ENCODE measurements around the gene PDRG1.
"Not testable (repeated sequence)": the region's sequence is repeated elsewhere in the genome, so short reads cannot be mapped to it uniquely, and the experiment has no call there.

PDRG1 gene

DNA sequence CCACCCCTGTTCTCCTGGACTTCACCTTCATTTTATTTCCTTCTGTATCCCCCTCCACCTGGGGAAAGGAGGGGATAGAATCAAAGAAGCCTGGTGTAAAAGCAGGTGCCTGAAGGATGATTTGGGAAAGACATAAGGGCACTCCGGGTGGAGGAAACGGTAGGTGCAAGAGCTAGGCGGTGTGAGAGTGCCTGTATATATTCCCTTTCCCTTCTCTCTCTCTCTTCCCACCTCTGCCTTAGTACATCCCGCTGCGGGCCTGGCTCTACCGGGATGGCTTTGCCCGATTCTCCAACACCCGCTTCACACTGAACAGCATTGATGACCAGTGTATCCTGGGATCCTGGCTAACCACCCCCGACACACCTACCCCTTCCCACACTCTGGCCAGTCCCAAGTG is 26.2 kb downstream of the PDRG1 start:
- no peak for DNase-seq

- no peak for DNase-seq
Measured at GRCh38 chr20:31924561-31924960, 27.3 kb downstream of the PDRG1 start.

- no peak for DNase-seq
Measured at GRCh38 chr20:31923388-31924331, 28.2 kb downstream of the PDRG1 start.

GRCh38 chr20:31922588-31922987 is 29.3 kb downstream of the PDRG1 start:
- DNase-seq, result no peak

- no peak for DNase-seq
Measured at GRCh38 chr20:31922181-31922580, 29.7 kb downstream of the PDRG1 start.

DNA sequence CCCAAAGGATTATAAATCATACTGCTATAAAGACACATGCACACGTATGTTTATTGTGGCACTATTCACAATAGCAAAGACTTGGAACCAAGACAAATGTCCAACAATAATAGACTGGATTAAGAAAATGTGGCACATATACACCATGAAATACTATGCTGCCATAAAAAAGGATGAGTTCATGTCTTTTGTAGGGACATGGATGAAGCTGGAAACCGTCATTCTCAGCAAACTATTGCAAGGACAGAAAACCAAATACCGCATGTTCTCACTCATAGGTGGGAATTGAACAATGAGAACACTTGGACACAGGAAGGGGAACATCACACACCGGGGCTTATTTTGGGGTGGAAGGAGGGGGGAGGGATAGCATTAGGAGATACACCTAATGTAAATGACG is 30.4 kb downstream of the PDRG1 start:
- DNase-seq, result not testable (repeated sequence)

GRCh38 chr20:31920275-31920855 is 31.5 kb downstream of the PDRG1 start:
- no peak for DNase-seq

DNA sequence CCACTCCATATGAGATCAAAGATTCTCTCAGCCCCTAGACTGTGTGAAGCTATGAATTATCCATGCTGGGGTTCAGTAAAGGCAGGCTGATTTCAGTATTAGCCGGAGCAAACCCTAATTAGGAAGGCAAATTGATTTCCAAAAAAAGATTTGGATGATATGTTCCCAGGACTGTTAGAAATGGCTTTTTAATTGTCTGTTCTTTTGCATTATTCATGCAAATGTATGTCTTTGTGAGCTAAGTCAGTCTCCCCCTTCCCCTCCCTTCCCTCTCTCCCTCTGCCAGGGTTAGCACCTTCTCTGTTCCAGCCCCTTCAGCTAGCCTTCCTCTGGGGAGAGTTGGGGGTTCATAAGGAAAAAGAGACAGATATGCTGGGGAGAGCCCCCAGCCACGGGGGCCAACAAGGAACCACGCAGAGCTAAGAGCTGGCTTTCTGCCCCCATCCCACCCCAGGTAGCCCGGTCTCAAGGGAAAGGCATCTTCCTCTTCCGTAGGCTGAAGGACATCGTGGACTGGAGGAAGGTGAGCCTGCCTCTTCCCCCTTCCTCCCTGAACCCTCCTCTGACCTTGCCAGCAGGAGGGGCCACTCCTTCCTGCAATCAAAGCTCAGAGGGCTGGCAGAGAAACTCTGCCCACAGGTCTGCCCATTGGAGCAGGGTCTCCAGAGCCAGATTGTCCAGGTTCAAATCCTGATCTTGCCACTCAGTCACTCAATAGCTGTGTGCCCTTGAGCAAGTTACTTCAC is 32.3 kb downstream of the PDRG1 start:
- no peak for DNase-seq

DNA sequence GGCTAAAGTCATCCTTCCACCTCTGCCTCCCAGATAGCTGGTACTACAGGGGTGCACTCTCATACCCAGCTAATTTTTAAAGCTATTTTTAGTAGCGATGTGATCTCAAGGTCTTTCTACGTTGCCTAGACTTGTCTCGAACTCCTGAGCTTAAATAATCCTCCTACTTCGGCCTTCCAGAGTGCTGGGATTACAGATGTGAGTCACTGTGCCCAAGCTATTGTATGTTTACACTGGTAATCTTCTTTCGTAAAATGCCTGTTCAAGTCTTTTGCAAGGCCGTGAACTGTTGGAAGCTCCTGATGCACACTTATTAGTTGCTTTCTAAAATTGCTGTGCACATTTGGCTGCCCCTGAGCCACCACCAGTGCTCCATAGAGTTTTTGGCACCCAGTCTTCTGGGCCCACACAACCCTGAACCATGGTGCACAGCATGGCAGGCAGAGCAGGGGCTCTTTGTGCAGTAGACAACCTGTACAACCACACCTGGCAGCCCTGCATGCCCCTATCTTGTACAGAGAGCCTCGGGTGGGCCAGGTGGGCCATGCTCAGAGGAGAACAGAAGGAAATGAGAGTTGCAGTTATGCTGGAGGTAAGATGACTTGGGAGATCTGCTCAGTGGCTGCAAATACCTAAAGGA is 33.3 kb downstream of the PDRG1 start:
- DNase-seq, result no peak

GRCh38 chr20:31917962-31918412 is 33.9 kb downstream of the PDRG1 start:
- DNase-seq, result peak; percentile 42

DNA sequence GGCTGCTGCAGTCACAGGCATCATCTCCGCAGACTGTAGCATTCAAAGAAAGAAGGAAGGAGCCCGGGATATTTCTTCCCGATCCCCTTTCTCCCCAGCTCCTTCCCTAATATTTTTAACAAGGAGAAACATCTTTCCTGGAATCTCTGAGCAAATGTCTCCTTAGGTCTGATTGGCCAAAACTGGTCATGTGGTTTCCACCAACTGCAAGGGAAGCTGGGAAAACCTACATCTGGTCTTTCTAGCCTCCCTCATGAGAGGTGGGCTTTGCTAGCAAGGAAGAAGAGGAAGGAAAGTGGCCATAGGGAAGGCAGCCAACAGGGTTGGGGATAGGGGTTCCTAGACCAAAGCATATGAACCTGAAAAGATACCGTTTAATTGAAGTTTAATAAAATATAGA is 35.1 kb downstream of the PDRG1 start:
- DNase-seq, result peak; percentile 15

- peak; percentile 22 for DNase-seq
Measured at GRCh38 chr20:31915491-31916280, 36.2 kb downstream of the PDRG1 start.

- DNase-seq, result no peak
Measured at GRCh38 chr20:31914170-31914569, 37.7 kb downstream of the PDRG1 start.

DNA sequence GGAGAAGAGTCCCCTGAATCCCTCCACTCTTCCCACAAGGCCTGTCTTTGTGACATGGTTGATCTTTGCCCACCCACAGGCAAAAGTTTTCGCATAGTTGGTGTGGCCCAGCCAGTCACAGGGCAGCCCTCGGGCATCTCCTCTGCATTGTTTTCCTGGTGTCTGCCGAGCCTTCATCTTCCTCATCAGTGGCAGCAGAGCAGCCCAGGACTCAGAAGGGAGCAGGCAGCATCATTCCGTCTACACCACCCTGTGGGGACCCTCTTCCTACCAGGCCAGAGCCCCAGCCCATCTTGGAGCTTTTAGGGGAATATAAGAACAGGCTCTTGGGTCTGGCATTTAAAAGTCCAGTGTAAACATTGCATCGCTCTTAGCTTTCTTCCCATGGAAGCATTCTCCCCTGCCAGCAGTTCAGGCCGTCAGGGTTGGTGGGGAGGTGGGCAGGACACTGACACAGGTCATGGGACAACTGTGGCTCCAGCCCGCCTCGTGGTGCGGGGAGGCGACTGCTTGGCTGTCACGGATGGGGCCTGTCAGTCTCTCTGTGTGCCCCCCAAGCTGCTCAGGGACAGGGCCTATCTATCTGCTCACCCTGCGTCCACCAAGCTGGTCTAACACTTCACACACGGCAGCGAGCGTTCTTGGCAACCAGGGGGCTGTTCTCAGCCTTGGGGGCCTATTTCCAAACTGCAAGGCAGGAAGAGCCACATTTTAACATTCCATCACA is 38.3 kb downstream of the PDRG1 start:
- peak; percentile 53 for DNase-seq

DNA sequence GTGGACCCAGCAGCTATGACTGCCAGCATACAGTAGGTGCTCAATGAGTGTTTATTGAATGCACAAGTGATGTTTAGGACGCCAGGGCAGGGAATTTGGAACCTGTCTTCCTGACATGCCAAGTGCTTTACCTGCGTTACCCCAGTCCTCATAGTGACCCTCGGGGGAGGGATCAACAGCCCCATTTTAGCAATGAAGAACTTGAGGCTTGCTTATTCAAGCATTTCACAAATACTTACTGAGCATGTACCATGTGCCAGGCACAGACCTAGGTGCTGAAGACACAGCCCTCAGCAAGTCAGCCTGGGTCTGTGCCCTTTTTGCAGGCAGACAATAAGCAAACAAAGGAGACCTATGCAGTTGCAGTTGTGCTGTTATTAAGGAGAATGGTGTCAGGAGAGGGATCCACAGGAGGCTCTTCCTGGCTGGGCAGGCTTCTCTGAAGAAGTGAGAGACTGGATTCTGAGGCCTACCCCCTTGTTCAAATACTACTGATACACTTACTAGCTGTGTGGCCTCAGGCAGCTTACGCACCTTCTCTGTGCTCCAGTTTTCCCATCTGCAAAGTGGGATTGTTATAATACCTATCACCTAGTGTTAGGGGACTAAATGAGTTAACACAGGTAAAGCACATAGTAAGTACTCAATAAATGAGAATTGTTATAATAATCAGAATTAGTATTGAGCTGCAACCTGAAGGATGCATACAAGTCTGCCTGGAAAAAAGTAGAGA is 41.6 kb downstream of the PDRG1 start:
- peak; percentile 35 for DNase-seq

DNA sequence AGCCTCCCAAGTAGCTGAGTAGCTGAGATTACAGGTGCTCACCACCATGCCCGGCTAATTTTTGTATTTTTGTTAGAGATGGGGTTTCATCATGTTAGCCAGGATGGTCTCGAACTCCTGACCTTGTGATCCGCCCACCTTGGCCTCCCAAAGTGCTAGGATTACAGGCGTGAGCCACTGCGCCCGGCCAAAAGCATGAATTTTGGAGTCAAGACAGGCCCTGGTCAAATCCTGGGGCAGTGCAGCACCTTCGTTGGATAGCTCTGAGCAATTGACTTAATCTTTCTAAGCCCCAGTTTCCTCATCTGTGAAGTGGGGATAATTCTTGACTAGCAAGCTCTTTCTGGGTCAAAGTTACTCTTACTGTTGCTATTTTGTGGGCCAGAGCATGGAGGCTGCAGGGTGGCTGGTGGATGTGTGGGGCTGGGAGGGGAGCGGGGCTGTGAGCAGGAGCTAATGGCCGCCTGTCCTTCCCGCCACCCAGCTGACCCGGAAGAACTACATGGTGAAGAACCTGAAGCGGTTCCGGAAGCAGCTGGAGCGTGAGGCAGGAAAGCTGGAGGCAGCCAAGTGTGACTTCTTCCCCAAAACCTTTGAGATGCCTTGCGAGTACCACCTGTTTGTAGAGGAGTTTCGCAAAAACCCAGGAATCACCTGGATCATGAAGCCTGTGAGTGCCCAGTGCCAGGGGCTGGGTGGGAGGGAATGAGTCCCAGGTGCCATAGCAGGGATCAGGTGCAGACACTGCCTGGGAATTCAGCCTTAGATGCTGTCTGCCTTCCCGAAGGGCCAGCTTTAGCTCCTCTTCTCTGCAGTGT is 42.4 kb downstream of the PDRG1 start:
- DNase-seq, result no peak

GRCh38 chr20:31908424-31908823 is 43.4 kb downstream of the PDRG1 start:
- peak; percentile 42 for DNase-seq

DNA sequence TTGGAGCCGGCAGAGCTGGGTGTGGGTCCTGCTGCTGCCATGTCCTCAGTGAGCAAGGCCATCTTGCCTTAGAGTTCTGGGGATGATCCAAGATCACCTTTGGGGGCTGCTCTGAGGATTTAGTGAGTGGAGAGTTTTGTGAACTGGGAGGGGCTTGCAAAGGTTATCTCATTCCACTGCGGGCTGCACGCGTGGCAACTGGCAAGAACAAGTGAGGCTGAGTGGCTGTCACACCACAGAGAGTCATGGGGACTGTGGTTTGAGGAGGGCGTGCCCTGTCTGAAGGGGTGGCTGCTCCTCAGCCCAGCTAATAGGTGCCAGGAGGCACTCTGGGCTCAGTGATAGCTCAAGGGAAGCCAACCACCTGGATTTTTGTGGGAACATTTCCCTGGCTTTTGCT is 43.8 kb downstream of the PDRG1 start:
- DNase-seq, result peak; percentile 43

DNA sequence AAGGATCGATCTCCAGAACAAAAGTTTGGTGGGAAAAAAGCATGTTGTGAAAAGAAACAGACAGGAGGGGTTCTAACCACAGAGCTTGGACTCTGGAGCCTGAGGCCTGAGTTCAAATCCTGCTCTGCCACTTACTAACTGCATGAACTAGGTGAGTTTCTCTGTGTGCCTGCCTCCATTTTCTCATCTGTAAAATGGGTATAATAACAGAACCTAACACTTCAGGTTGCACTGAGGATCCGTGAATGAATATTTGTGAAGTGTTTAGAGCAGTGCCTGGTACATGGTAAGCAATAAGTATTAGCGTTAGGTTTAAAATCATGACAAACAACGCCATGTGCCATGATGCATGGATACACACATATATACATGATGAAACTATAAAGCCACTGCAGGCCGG is 44.8 kb downstream of the PDRG1 start:
- no peak for DNase-seq

DNA sequence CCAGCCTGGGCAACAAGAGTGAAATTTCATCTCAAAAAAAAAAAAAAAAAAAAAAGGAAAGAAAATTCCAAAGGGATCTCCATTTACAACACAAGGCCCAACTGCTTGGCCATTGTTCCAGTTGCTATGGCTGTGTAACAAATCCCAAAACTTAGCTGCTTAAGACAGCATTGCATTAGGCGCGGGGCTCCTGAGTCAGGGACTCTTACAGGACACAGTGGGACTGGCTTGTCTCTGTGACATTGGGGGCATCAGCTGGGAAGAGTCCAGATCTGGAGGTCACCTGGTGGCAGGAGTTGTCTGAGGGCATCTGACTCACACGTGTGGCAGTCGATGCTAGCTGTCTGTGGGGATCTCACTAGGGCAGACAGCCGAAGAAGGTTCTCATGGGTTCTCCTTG is 45.8 kb downstream of the PDRG1 start:
- DNase-seq, result peak; percentile 37
